H1 (cell line): ENCODE data around the gene GTF3C5. TPM values are rescaled to one million over a fixed set of nuclear protein-coding genes. Genes with fewer than 3 reads are reported as not detected.

Source experiments
- CTCF ChIA-PET: fragments of 300-600 bp; sonication (Branson Sonifier 250); formaldehyde crosslinking; loops from one replicate; lab custom pipeline; 2021; ENCODE audit not compliant: partially characterized antibody; lab: Charles Lee
- POLR2A ChIA-PET: fragments of 300-600 bp; sonication (Branson Sonifier 250); formaldehyde crosslinking; loops from one replicate; lab custom pipeline; 2021; ENCODE audit warnings: inconsistent platforms; ENCODE audit not compliant: partially characterized antibody; lab: Charles Lee
- DNase-seq, 2 experiments: peaks; one replicate each; pipeline versions ENCODE4 v3.0.0 to v3.0.0-alpha.2; 2010 to 2022; ENCODE audit warnings: low spot score in 2 of 2, low read depth in 1 of 2, mixed read lengths in 1 of 2
- FAIRE-seq: peaks from 2 replicates; lab custom pipeline; 2011; peaks lifted over from hg19 to GRCh38; lab: Jason Lieb, UNC
- H2AFZ ChIP-seq: 2 replicates; pipeline ENCODE4 v1.8.1; 2012; ENCODE audit warnings: low read length, inconsistent platforms
- H2AK5ac ChIP-seq: 2 replicates; pipeline ENCODE4 v1.6.1; 2013; ENCODE audit warnings: low read depth, low read length
- H2BK120ac ChIP-seq: replicated peaks from 2 replicates; pipeline ENCODE3; 2013; ENCODE audit warnings: low read depth, low read length, inconsistent platforms
- H2BK12ac ChIP-seq: 2 replicates; pipeline ENCODE4 v1.6.1; 2013; ENCODE audit warnings: low read depth, low read length
- H2BK15ac ChIP-seq: 2 replicates; pipeline ENCODE4 v1.6.1; 2013; ENCODE audit warnings: low read length
- H2BK20ac ChIP-seq: 2 replicates; pipeline ENCODE4 v1.6.1; 2013; ENCODE audit warnings: low read length
- H2BK5ac ChIP-seq: 2 replicates; pipeline ENCODE4 v1.6.1; 2013; ENCODE audit warnings: low read depth, low read length
- H3K14ac ChIP-seq: 2 replicates; pipeline ENCODE4 v1.6.1; 2013; ENCODE audit warnings: inconsistent platforms; ENCODE audit not compliant: insufficient read length
- H3K18ac ChIP-seq: 2 replicates; pipeline ENCODE4 v1.6.1; 2013; ENCODE audit warnings: low read length; ENCODE audit errors: extremely low read depth
- H3K23ac ChIP-seq: 2 replicates; pipeline ENCODE4 v1.6.1; 2013; ENCODE audit warnings: inconsistent platforms; ENCODE audit not compliant: insufficient read length
- H3K23me2 ChIP-seq: 2 replicates; pipeline ENCODE4 v1.6.1; 2013; ENCODE audit warnings: low read depth, low read length
- H3K27ac ChIP-seq: 2 replicates; pipeline ENCODE4 v1.6.1; 2011; ENCODE audit warnings: low read depth, low read length, inconsistent platforms
- H3K27me3 ChIP-seq, 4 experiments: replicated peaks in 1 of 4; 1 replicate in 1 of 4; 2 replicates in 3 of 4; pipeline versions ENCODE4 v1.6.1 to v1.8.1; 2011 to 2013; ENCODE audit warnings: low read length in 3 of 4, mild to moderate bottlenecking in 3 of 4, inconsistent platforms in 2 of 4, mixed read lengths in 2 of 4, moderate library complexity in 1 of 4; ENCODE audit not compliant: control insufficient read depth in 3 of 4, insufficient read depth in 3 of 4; ENCODE audit errors: extremely low read depth in 1 of 4
- H3K36me3 ChIP-seq, 4 experiments: 2 replicates each; pipeline versions ENCODE4 v1.6.1 to v1.8.1; 2011 to 2013; ENCODE audit warnings: mild to moderate bottlenecking in 4 of 4, low read length in 3 of 4, moderate library complexity in 2 of 4, control low read depth in 1 of 4, inconsistent platforms in 1 of 4; ENCODE audit not compliant: insufficient read depth in 4 of 4, control insufficient read depth in 2 of 4
- H3K4ac ChIP-seq: replicated peaks from 2 replicates; pipeline ENCODE3; 2013; ENCODE audit warnings: low read length, low read depth, mixed read lengths, inconsistent platforms; ENCODE audit not compliant: insufficient read length
- H3K4me1 ChIP-seq, 4 experiments: replicated peaks in 1 of 4; 1 replicate in 1 of 4; 2 replicates in 3 of 4; pipeline versions ENCODE4 v1.6.1 to v1.8.1; 2011 to 2013; ENCODE audit warnings: low read length in 3 of 4, inconsistent platforms in 2 of 4, mixed read lengths in 1 of 4; ENCODE audit not compliant: insufficient read depth in 4 of 4, control insufficient read depth in 3 of 4
- H3K4me2 ChIP-seq, 2 experiments: 2 replicates each; pipeline versions ENCODE4 v1.6.1 to v1.8.1; 2011 to 2013; ENCODE audit warnings: low read depth in 2 of 2, low read length in 2 of 2, control low read depth in 1 of 2, inconsistent platforms in 1 of 2, mild to moderate bottlenecking in 1 of 2; ENCODE audit not compliant: insufficient read depth in 1 of 2
- H3K4me3 ChIP-seq, 4 experiments: fragments of 200-600, 300-600 bp in 1 of 4; sonication (generic), shearing (Covaris generic), sonication (Bioruptor Twin) in 1 of 4; 2 replicates each; pipeline versions ENCODE4 v1.5.1 to v1.8.1; 2011 to 2016; ENCODE audit warnings: low read length in 4 of 4, low read depth in 3 of 4, control low read depth in 2 of 4, inconsistent platforms in 2 of 4, mild to moderate bottlenecking in 2 of 4, mixed read lengths in 1 of 4, moderate library complexity in 1 of 4; ENCODE audit not compliant: insufficient read depth in 2 of 4; ENCODE audit errors: extremely low read depth in 1 of 4
- H3K56ac ChIP-seq: replicated peaks from 2 replicates; pipeline ENCODE3; 2013; ENCODE audit warnings: low read depth, mild to moderate bottlenecking, mixed read lengths, low read length, inconsistent platforms; ENCODE audit not compliant: insufficient read length
- H3K79me1 ChIP-seq: 2 replicates; pipeline ENCODE4 v1.6.1; 2013; ENCODE audit warnings: low read depth, low read length, control low read depth
- H3K79me2 ChIP-seq, 2 experiments: 2 replicates each; pipeline versions ENCODE4 v1.6.1 to v1.8.1; 2012 to 2013; ENCODE audit warnings: low read length in 2 of 2, mild to moderate bottlenecking in 2 of 2, inconsistent platforms in 1 of 2; ENCODE audit not compliant: insufficient read depth in 2 of 2, control insufficient read depth in 1 of 2
- H3K9ac ChIP-seq, 4 experiments: replicated peaks in 1 of 4; 1 replicate in 1 of 4; 2 replicates in 3 of 4; pipeline versions ENCODE4 v1.6.1 to v1.8.1; 2011 to 2013; ENCODE audit warnings: low read depth in 3 of 4, low read length in 3 of 4, control low read depth in 2 of 4, mild to moderate bottlenecking in 2 of 4, moderate library complexity in 2 of 4, inconsistent platforms in 1 of 4; ENCODE audit errors: extremely low read depth in 1 of 4
- H3K9me3 ChIP-seq, 2 experiments: 2 replicates each; pipeline versions ENCODE4 v1.6.1 to v1.8.1; 2012 to 2013; ENCODE audit warnings: mild to moderate bottlenecking in 2 of 2, moderate library complexity in 2 of 2, control low read depth in 1 of 2, inconsistent platforms in 1 of 2, low read depth in 1 of 2, low read length in 1 of 2, mixed read lengths in 1 of 2; ENCODE audit not compliant: insufficient read depth in 2 of 2
- H4K20me1 ChIP-seq, 2 experiments: replicated peaks in 1 of 2; 2 replicates each; pipeline versions ENCODE3 to v1.8.1; 2011 to 2013; ENCODE audit warnings: inconsistent platforms in 2 of 2, low read length in 2 of 2, mild to moderate bottlenecking in 1 of 2; ENCODE audit not compliant: insufficient read depth in 2 of 2, control insufficient read depth in 1 of 2
- H4K5ac ChIP-seq: 2 replicates; pipeline ENCODE4 v1.6.1; 2013; ENCODE audit warnings: low read length, low read depth, mixed read lengths, inconsistent platforms; ENCODE audit not compliant: insufficient read length
- H4K8ac ChIP-seq: 2 replicates; pipeline ENCODE4 v1.8.0; 2013; ENCODE audit warnings: mild to moderate bottlenecking, moderate library complexity, low read length, inconsistent platforms; ENCODE audit not compliant: insufficient read depth; ENCODE audit errors: extremely low read depth
- H4K91ac ChIP-seq: replicated peaks from 2 replicates; pipeline ENCODE3; 2013; ENCODE audit warnings: low read length, mixed read lengths, inconsistent platforms; ENCODE audit not compliant: insufficient read length
- CBX8 ChIP-seq: fragments of 300-800, 300-1000 bp; sonication (generic); IDR thresholded peaks from 2 replicates; pipeline ENCODE4 v1.7.1; 2016; ENCODE audit warnings: low read depth, low read length, borderline replicate concordance
- CTCF ChIP-seq, 3 experiments: IDR thresholded peaks; 1 replicate in 2 of 3; 2 replicates in 1 of 3; pipeline versions ENCODE4 v1.5.1 to v1.6.1; 2011; ENCODE audit warnings: low read length in 3 of 3, mild to moderate bottlenecking in 3 of 3, inconsistent platforms in 2 of 3, low read depth in 1 of 3, moderate library complexity in 1 of 3; ENCODE audit not compliant: insufficient read depth in 1 of 3; ENCODE audit errors: control extremely low read depth in 1 of 3
- HDAC2 ChIP-seq, 2 experiments: fragments of 300-600 bp in 1 of 2; sonication (generic) in 1 of 2; IDR thresholded peaks; 2 replicates each; pipeline ENCODE4 v1.6.1; 2011 to 2012; ENCODE audit warnings: low read depth in 2 of 2, low read length in 2 of 2, mild to moderate bottlenecking in 2 of 2, moderate library complexity in 2 of 2, borderline replicate concordance in 1 of 2, inconsistent platforms in 1 of 2
- KDM4A ChIP-seq: IDR thresholded peaks from one replicate; pipeline ENCODE4 v1.7.1; 2012; ENCODE audit warnings: low read depth, mild to moderate bottlenecking, moderate library complexity, low read length, inconsistent platforms; ENCODE audit not compliant: severe bottlenecking
- SP2 ChIP-seq: IDR thresholded peaks from 2 replicates; pipeline ENCODE4 v1.6.1; 2012; ENCODE audit warnings: mild to moderate bottlenecking, low read length, inconsistent platforms
- SRF ChIP-seq: IDR thresholded peaks from 2 replicates; pipeline ENCODE4 v1.6.1; 2011; ENCODE audit warnings: mild to moderate bottlenecking, low read depth, low read length, moderate library complexity
- SUZ12 ChIP-seq: fragments of 200-600 bp; sonication (generic); IDR thresholded peaks from 2 replicates; pipeline ENCODE4 v1.6.1; 2012; ENCODE audit warnings: mild to moderate bottlenecking, inconsistent platforms, low read length, moderate library complexity, mixed read lengths
- WGBS, 2 experiments: shearing (Covaris generic) in 1 of 2; methylation state at CpG; one replicate each; pipeline versions ENCODE4 v1.1.6 to v1.1.7; 2013 to 2015; ENCODE audit warnings: low lambda C conversion rate in 2 of 2, mixed read lengths in 2 of 2, inconsistent platforms in 1 of 2, low coverage in 1 of 2, missing lambda C conversion rate in 1 of 2; ENCODE audit not compliant: insufficient replicate concordance in 2 of 2, insufficient coverage in 1 of 2, insufficient read length in 1 of 2; ENCODE audit errors: extremely low coverage in 1 of 2, missing lambda C conversion rate in 1 of 2; 5-methylcytosine and 5-hydroxymethylcytosine counted together
- polyA plus RNA-seq, 7 experiments: library from polyadenylated mRNA; depleted of rRNA in 3 of 7; stranded (reverse) in 5 of 7; unstranded in 2 of 7; fragments of >200 nt in 5 of 7; fragments of 200-250 nt in 2 of 7; gene quantifications; 1 replicate in 5 of 7; 2 replicates in 1 of 7; 4 replicates in 1 of 7; pipeline versions ENCODE4 v1.2.1 to v1.2.3, GENCODE V29; 2011 to 2013; ENCODE audit warnings: missing spikeins in 2 of 7, mixed read lengths in 2 of 7
- total RNA-seq: library from RNA; stranded (reverse); fragmentation: NEBNext Ultra II Directional; extraction: Animal tissue kit (Norgen Biotek cat#: 25700); gene quantifications from 2 replicates; pipeline ENCODE4 v1.2.1, GENCODE V29; 2021

The GTF3C5 gene
- total and polyA plus RNA-seq, 2 of the 8 experiments (the other 6 are each of a cell fraction or from before 2014, with no cell fraction given): 78.7 to 87.1 TPM

- no peaks in the 10 kb centered on the region for H3K4me1 ChIP-seq
- H3K4me2 ChIP-seq: no peak overlapping the region
- no peak overlapping the region for H3K56ac ChIP-seq
- H4K8ac ChIP-seq: no peak overlapping the region
- H2BK120ac ChIP-seq: no peak overlapping the region
- ChIA-PET POLR2A (interaction anchor here (1.2 to 1.6 kb wide), 2 partner anchors 15 to 17 kb away, joined by 3 to 5 read pairs; no protein-coding TSS in a partner anchor), CTCF (interaction anchor here (0.6 to 4.2 kb wide), 4 partner anchors 33 to 75 kb away, joined by 3 to 21 read pairs (median 3); partner anchors contain the start of gene RALGDS)
- H3K23me2 ChIP-seq: no peaks in the 10 kb centered on the region
- H3K18ac ChIP-seq: no peak overlapping the region
- no peaks in the 10 kb centered on the region for H3K27me3 ChIP-seq
- 96% methylated on average over 9 of the region's 9 CpGs; no CpG with 5 or more reads in 1 of the 2 experiments for WGBS, 2 experiments
- no peak overlapping the region for H2AFZ ChIP-seq
- peaks cover 6% of the 10 kb centered on the region for H3K79me1 ChIP-seq
- no peak overlapping the region for H3K4me3 ChIP-seq
- no peak overlapping the region for H2BK12ac ChIP-seq
- FAIRE-seq (no peak), DNase-seq (no peak)
- H2AK5ac ChIP-seq: no peak overlapping the region
- no peak overlapping the region for H4K91ac ChIP-seq
- H3K9me3 ChIP-seq: no peaks in the 10 kb centered on the region
- H4K5ac ChIP-seq: no peak overlapping the region
- H3K79me2 ChIP-seq: peaks cover 0 to 5% of the 10 kb centered on the region in 2 experiments; a peak in 1 of 4 replicates
- H2BK15ac ChIP-seq: no peak overlapping the region
- H2BK20ac ChIP-seq: no peak overlapping the region
- H3K23ac ChIP-seq: no peak overlapping the region
- no peak overlapping the region for H2BK5ac ChIP-seq
- H3K27ac ChIP-seq: no peak overlapping the region
- peaks cover 6 to 23% of the 10 kb centered on the region in 2 experiments for H4K20me1 ChIP-seq
- H3K4ac ChIP-seq: no peak overlapping the region
- H3K9ac ChIP-seq: no peak overlapping the region
- H3K36me3 ChIP-seq: peaks cover 20 to 50% (median 45%) of the 10 kb centered on the region in 4 experiments
- H3K14ac ChIP-seq: no peak overlapping the region
- no peak for TF ChIP-seq KDM4A
- TF ChIP-seq CTCF (IDR thresholded peaks at IDR 0.05; ENCODE audit: control extremely low read depth in 1 of 3, insufficient read depth in 1 of 3, low read depth in 1 of 3, low read length in 3 of 3): no peak
- no peak for TF ChIP-seq CBX8
- no peak for TF ChIP-seq SRF
- TF ChIP-seq HDAC2 (IDR thresholded peaks at IDR 0.05; ENCODE audit: borderline replicate concordance in 1 of 2, low read depth in 2 of 2, low read length in 2 of 2): no peak
- TF ChIP-seq SP2: no peak
- TF ChIP-seq SUZ12: no peak
Observed at GRCh38 chr9:133046196-133046899, 15.6 kb downstream of the GTF3C5 start.
